Urinary bladder (tissue), 4 donors: ENCODE data around the gene GNGT1. TPM values are rescaled to one million over a fixed set of nuclear protein-coding genes. Genes with fewer than 3 reads are reported as not detected.

Experiments used
- DNase-seq: peaks from one replicate; pipeline ENCODE4 v3.0.0-alpha.2; 2015; ENCODE audit errors: extremely low spot score
- H3K27ac ChIP-seq: one replicate; pipeline ENCODE4 v1.5.1; 2013; ENCODE audit warnings: low read depth, mild to moderate bottlenecking, moderate library complexity
- H3K36me3 ChIP-seq: one replicate; pipeline ENCODE4 v1.6.1; 2013; ENCODE audit warnings: mild to moderate bottlenecking, moderate library complexity; ENCODE audit not compliant: insufficient read depth
- H3K4me1 ChIP-seq: one replicate; pipeline ENCODE4 v1.6.1; 2013; ENCODE audit warnings: mild to moderate bottlenecking, moderate library complexity; ENCODE audit not compliant: insufficient read depth
- H3K4me3 ChIP-seq: one replicate; pipeline ENCODE4 v1.5.1; 2013; ENCODE audit warnings: low read depth, low read length
- WGBS: extraction: QIAGEN DNeasy Blood & Tissue Kit; methylation state at CpG from one replicate; pipeline ENCODE4 v1.1.7; 2013; 5-methylcytosine and 5-hydroxymethylcytosine counted together
- polyA plus RNA-seq: library from polyadenylated mRNA; stranded (reverse); fragments of 200-250 nt; gene quantifications from one replicate; pipeline ENCODE4 v1.2.3, GENCODE V29; 2013
- total RNA-seq: library from RNA; depleted of rRNA; stranded (reverse); fragments of >200 nt; gene quantifications from one replicate; pipeline ENCODE4 v1.2.3, GENCODE V29; 2014
- donor health status: healthy with polysubstance abuse.
- donor health status: healthy.

The GNGT1 gene
- total RNA-seq: 0.95 TPM
- not detected for polyA plus RNA-seq

- Histone ChIP-seq H3K4me3 (no peak within 1 kb of the TSS), H3K27ac (no peak within 1 kb of the TSS), H3K4me1 (no peaks in the 10 kb centered on the region), H3K36me3 (no peaks in the 10 kb centered on the region)
- DNase-seq: no peak
- 57% methylated on average over 3 of the region's 3 CpGs for WGBS
These were observed at the start of gene GNGT1 for GRCh38 chr7:93906267-93906666. TSS of gene GNGT1 (plus strand) at chr7:93906567. CDS start at chr7:93906747, 180 bp downstream.

- no peak for DNase-seq
- Histone ChIP-seq H3K27ac (no peak overlapping the region), H3K4me1 (no peaks in the 10 kb centered on the region), H3K36me3 (no peaks in the 10 kb centered on the region), H3K4me3 (no peak overlapping the region)
- 71% methylated on average over 2 of the region's 2 CpGs for WGBS
These were observed 47.5 kb upstream of the GNGT1 start for GRCh38 chr7:93858857-93859256.

- WGBS: 90% methylated on average over 1 of the region's 1 CpG
- H3K4me1 ChIP-seq: no peaks in the 10 kb centered on the region
- no peak overlapping the region for H3K4me3 ChIP-seq
- no peaks in the 10 kb centered on the region for H3K36me3 ChIP-seq
- no peak for DNase-seq
- H3K27ac ChIP-seq: no peak overlapping the region
These were observed 46.1 kb upstream of the GNGT1 start for GRCh38 chr7:93860261-93860660.

GRCh38 chr7:93861325-93861949 lies 44.9 kb upstream of the GNGT1 start:
- WGBS: 88% methylated on average over 4 of the region's 4 CpGs
- H3K36me3 ChIP-seq: no peaks in the 10 kb centered on the region
- H3K4me3 ChIP-seq: no peak overlapping the region
- DNase-seq: no peak
- H3K4me1 ChIP-seq: no peaks in the 10 kb centered on the region
- H3K27ac ChIP-seq: no peak overlapping the region

- Histone ChIP-seq H3K4me3 (no peak overlapping the region), H3K27ac (no peak overlapping the region), H3K4me1 (no peaks in the 10 kb centered on the region), H3K36me3 (no peaks in the 10 kb centered on the region)
- DNase-seq: no peak
- 79% methylated on average over 2 of the region's 2 CpGs for WGBS
These were observed 43.7 kb upstream of the GNGT1 start for GRCh38 chr7:93862651-93863050.

GRCh38 chr7:93866886-93867285 lies 39.5 kb upstream of the GNGT1 start:
- WGBS: 80% methylated on average over 3 of the region's 3 CpGs
- DNase-seq: no peak

GRCh38 chr7:93873998-93874574 lies 32.3 kb upstream of the GNGT1 start:
- H3K36me3 ChIP-seq: no peaks in the 10 kb centered on the region
- 89% methylated on average over 1 of the region's 1 CpG for WGBS
- no peak overlapping the region for H3K27ac ChIP-seq
- H3K4me3 ChIP-seq: no peak overlapping the region
- DNase-seq: no peak
- no peaks in the 10 kb centered on the region for H3K4me1 ChIP-seq

More at GRCh38 chr7:93866886-93867285, 39.5 kb upstream of the GNGT1 start:
- no peak overlapping the region for H3K4me3 ChIP-seq
- H3K4me1 ChIP-seq: no peaks in the 10 kb centered on the region
- no peak overlapping the region for H3K27ac ChIP-seq
- H3K36me3 ChIP-seq: no peaks in the 10 kb centered on the region

GRCh38 chr7:93877742-93878141 lies 28.6 kb upstream of the GNGT1 start:
- 81% methylated on average over 3 of the region's 3 CpGs for WGBS
- Histone ChIP-seq H3K4me1 (no peaks in the 10 kb centered on the region), H3K27ac (no peak overlapping the region), H3K36me3 (no peaks in the 10 kb centered on the region), H3K4me3 (no peak overlapping the region)
- no peak for DNase-seq

GRCh38 chr7:93879356-93879755 lies 27.0 kb upstream of the GNGT1 start:
- no peaks in the 10 kb centered on the region for H3K4me1 ChIP-seq
- H3K4me3 ChIP-seq: no peak overlapping the region
- no peak for DNase-seq
- H3K27ac ChIP-seq: no peak overlapping the region
- no peaks in the 10 kb centered on the region for H3K36me3 ChIP-seq

- H3K4me3 ChIP-seq: no peak overlapping the region
- H3K4me1 ChIP-seq: no peaks in the 10 kb centered on the region
- no peak overlapping the region for H3K27ac ChIP-seq
- no peaks in the 10 kb centered on the region for H3K36me3 ChIP-seq
- DNase-seq: no peak
These were observed 23.9 kb upstream of the GNGT1 start for GRCh38 chr7:93882468-93882867.

- no peaks in the 10 kb centered on the region for H3K36me3 ChIP-seq
- 71% methylated on average over 3 of the region's 3 CpGs for WGBS
- DNase-seq: no peak
- H3K4me1 ChIP-seq: no peaks in the 10 kb centered on the region
- no peak overlapping the region for H3K27ac ChIP-seq
- H3K4me3 ChIP-seq: no peak overlapping the region
These were observed 23.1 kb upstream of the GNGT1 start for GRCh38 chr7:93883078-93883916.

- H3K36me3 ChIP-seq: no peaks in the 10 kb centered on the region
- H3K27ac ChIP-seq: no peak overlapping the region
- H3K4me3 ChIP-seq: no peak overlapping the region
- no peaks in the 10 kb centered on the region for H3K4me1 ChIP-seq
- DNase-seq: no peak
These were observed 22.4 kb upstream of the GNGT1 start for GRCh38 chr7:93883917-93884345.

- no peaks in the 10 kb centered on the region for H3K4me1 ChIP-seq
- H3K27ac ChIP-seq: no peak overlapping the region
- no peak for DNase-seq
- H3K4me3 ChIP-seq: no peak overlapping the region
- H3K36me3 ChIP-seq: no peaks in the 10 kb centered on the region
- WGBS: 92% methylated on average over 1 of the region's 1 CpG
These were observed 21.8 kb upstream of the GNGT1 start for GRCh38 chr7:93884541-93884940.

GRCh38 chr7:93889261-93889660 lies 17.1 kb upstream of the GNGT1 start:
- 84% methylated on average over 3 of the region's 3 CpGs for WGBS

More at GRCh38 chr7:93889261-93889660, 17.1 kb upstream of the GNGT1 start:
- no peaks in the 10 kb centered on the region for H3K36me3 ChIP-seq
- no peaks in the 10 kb centered on the region for H3K4me1 ChIP-seq
- H3K27ac ChIP-seq: no peak overlapping the region
- DNase-seq: no peak
- H3K4me3 ChIP-seq: no peak overlapping the region
